K562 (cell line): ENCODE results near the gene NGRN. TPM values are rescaled to one million over a fixed set of nuclear protein-coding genes. Genes with fewer than 3 reads are reported as not detected.

ENCODE experiments used
- CHCHD3 ChIP-seq: fragments of 250-450 bp; sonication (Bioruptor Pico); IDR thresholded peaks from 2 replicates; pipeline ENCODE4 v2.1.2; 2022; ENCODE audit warnings: mild to moderate bottlenecking
- FOXJ3 ChIP-seq: sonication (generic); formaldehyde crosslinking; IDR thresholded peaks from 2 replicates; pipeline ENCODE4 v1.4.0; 2020; ENCODE audit warnings: mild to moderate bottlenecking, missing genetic modification reagents
- HEY1 ChIP-seq: fragments of 250-450 bp; sonication (Bioruptor Pico); IDR thresholded peaks from 2 replicates; pipeline ENCODE4 v1.5.0; 2020; ENCODE audit warnings: mild to moderate bottlenecking, moderate library complexity, borderline replicate concordance
- HMBOX1 ChIP-seq: sonication (generic); IDR thresholded peaks from 2 replicates; pipeline ENCODE4 v1.6.1; 2016
- HNRNPLL ChIP-seq: fragments of 200-400 bp; formaldehyde crosslinking; IDR thresholded peaks from 2 replicates; pipeline ENCODE4 v1.6.1; 2017; ENCODE audit warnings: low read length, low read depth, mild to moderate bottlenecking; ENCODE audit not compliant: poor library complexity, severe bottlenecking
- KDM5B ChIP-seq: fragments of 200-600 bp; sonication (generic); IDR thresholded peaks from 2 replicates; pipeline ENCODE4 v1.6.1; 2012; ENCODE audit warnings: low read depth, mild to moderate bottlenecking, moderate library complexity, low read length, control low read depth, inconsistent platforms; ENCODE audit not compliant: insufficient replicate concordance
- MEIS2 ChIP-seq: fragments of 450-650 bp; IDR thresholded peaks from 2 replicates; pipeline ENCODE4 v1.6.1; 2014; ENCODE audit warnings: mild to moderate bottlenecking; ENCODE audit not compliant: partially characterized antibody
- MLX ChIP-seq, 2 experiments: fragments of 450-650 bp in 1 of 2; sonication (generic) in 1 of 2; formaldehyde crosslinking; conservative IDR thresholded peaks; 2 replicates each; pipeline versions ENCODE4 v1.4.0 to v1.8.1; 2020 to 2022; ENCODE audit warnings: mild to moderate bottlenecking in 1 of 2, missing genetic modification reagents in 1 of 2
- NR0B1 ChIP-seq: fragments of 450-650 bp; IDR thresholded peaks from one replicate; pipeline ENCODE4 v1.6.1; 2018; ENCODE audit warnings: mild to moderate bottlenecking, moderate library complexity; ENCODE audit not compliant: partially characterized antibody
- PATZ1 ChIP-seq: fragments of 250-450 bp; sonication (Bioruptor Pico); IDR thresholded peaks from 2 replicates; pipeline ENCODE4 v1.5.0; 2020; ENCODE audit warnings: mild to moderate bottlenecking, borderline replicate concordance
- PHF21A ChIP-seq: fragments of 450-650 bp; IDR thresholded peaks from 2 replicates; pipeline ENCODE4 v1.6.1; 2017; ENCODE audit warnings: low read depth, borderline replicate concordance
- SMARCC2 ChIP-seq: fragments of 450-650 bp; IDR thresholded peaks from 2 replicates; pipeline ENCODE4 v1.6.1; 2017; ENCODE audit warnings: antibody characterized with exemption, moderate library complexity, mild to moderate bottlenecking, low read depth
- ZFP91 ChIP-seq: sonication (generic); formaldehyde crosslinking; IDR thresholded peaks from 2 replicates; pipeline ENCODE4 v1.8.0; 2022; ENCODE audit warnings: mild to moderate bottlenecking, missing genetic modification reagents
- ZNF232 ChIP-seq: sonication (generic); formaldehyde crosslinking; IDR thresholded peaks from 2 replicates; pipeline ENCODE4 v1.8.0; 2022; ENCODE audit warnings: mild to moderate bottlenecking, missing genetic modification reagents
- ZNF274 ChIP-seq: IDR thresholded peaks from 2 replicates; pipeline ENCODE4 v1.6.1; 2011; ENCODE audit warnings: low read depth, mild to moderate bottlenecking, low read length, moderate library complexity, borderline replicate concordance
- ZNF408 ChIP-seq: fragments of 250-450 bp; sonication (Bioruptor Pico); IDR thresholded peaks from 2 replicates; pipeline ENCODE4 v1.4.0; 2020; ENCODE audit warnings: low read depth, mild to moderate bottlenecking, moderate library complexity
- ZNF740 ChIP-seq, 3 experiments: fragments of 200-800 bp in 1 of 3; sonication (Bioruptor generic) in 1 of 3; sonication (generic) in 1 of 3; formaldehyde crosslinking in 1 of 3; IDR thresholded peaks; 2 replicates each; pipeline versions ENCODE4 v1.6.1 to v1.8.0; 2016 to 2022; ENCODE audit warnings: mild to moderate bottlenecking in 2 of 3, missing compliant biosample characterization in 2 of 3, missing genetic modification characterization in 2 of 3, missing genetic modification reagents in 1 of 3
- ZNF778 ChIP-seq: fragments of 450-650 bp; formaldehyde crosslinking; IDR thresholded peaks from 2 replicates; pipeline ENCODE4 v1.4.0; 2020; ENCODE audit warnings: mild to moderate bottlenecking, moderate library complexity
- polyA plus RNA-seq, 8 experiments: library from polyadenylated mRNA; depleted of rRNA in 4 of 8; stranded (reverse) in 5 of 8; unstranded in 3 of 8; fragments of >200 nt; fragmentation: Nextera tagmentation in 2 of 8; fragmentation: Illumina TruSeq in 1 of 8; extraction: Ambion mirVana in 2 of 8; extraction: Trizol in 1 of 8; gene quantifications; 2 replicates each; pipeline versions ENCODE4 v1.2.1 to v1.2.3, GENCODE V29; 2011 to 2014; ENCODE audit warnings: inconsistent platforms in 1 of 8, missing spikeins in 1 of 8
- total RNA-seq, 7 experiments: library from RNA; depleted of rRNA in 6 of 7; stranded (reverse); fragments of >200 nt in 6 of 7; fragmentation: Illumina TruSeq in 2 of 7; extraction: Trizol in 2 of 7; gene quantifications; 2 replicates each; pipeline versions ENCODE4 v1.2.1 to v1.2.3, GENCODE V29; 2011 to 2021; ENCODE audit warnings: low replicate concordance in 1 of 7

The NGRN gene
- total and polyA plus RNA-seq, 9 of the 15 experiments (the other 6 are each of a cell fraction or from before 2014, with no cell fraction given) = 14.0 to 73.4 (median 60.0) TPM

GRCh38 chr15:90300988-90301706 is 35.7 kb downstream of the NGRN start (continued):
- TF ChIP-seq NR0B1 (no peak), ZFP91 (CRISPR knock-in tag) (no peak), HNRNPLL (no peak), KDM5B (no peak), HEY1 (CRISPR knock-in tag) (no peak), ZNF274 (no peak), PATZ1 (CRISPR knock-in tag) (no peak), CHCHD3 (no peak), ZNF778 (CRISPR knock-in tag) (no peak), ZNF408 (CRISPR knock-in tag) (no peak), ZNF232 (CRISPR knock-in tag) (no peak), MEIS2 (no peak), SMARCC2 (no peak), PHF21A (no peak), HMBOX1 (no peak), MLX (CRISPR knock-in tag; conservative IDR thresholded peaks at IDR 0.05) (no peak), FOXJ3 (no peak), ZNF740 (CRISPR knock-in tag; IDR thresholded peaks at IDR 0.05) (peak; percentile 63), ZNF740 (tag; IDR thresholded peaks at IDR 0.05) (peak in 1 of 2 experiments; percentile 44; a peak in 1 of 4 replicates)
